ENCODE data around the gene ABITRAM. TPM values are rescaled to one million over a fixed set of nuclear protein-coding genes. Genes with fewer than 3 reads are reported as not detected.

Gene ABITRAM
- total and polyA plus RNA-seq, 2 experiments from 2014 or later, result 10.1 to 11.5 TPM

DNA sequence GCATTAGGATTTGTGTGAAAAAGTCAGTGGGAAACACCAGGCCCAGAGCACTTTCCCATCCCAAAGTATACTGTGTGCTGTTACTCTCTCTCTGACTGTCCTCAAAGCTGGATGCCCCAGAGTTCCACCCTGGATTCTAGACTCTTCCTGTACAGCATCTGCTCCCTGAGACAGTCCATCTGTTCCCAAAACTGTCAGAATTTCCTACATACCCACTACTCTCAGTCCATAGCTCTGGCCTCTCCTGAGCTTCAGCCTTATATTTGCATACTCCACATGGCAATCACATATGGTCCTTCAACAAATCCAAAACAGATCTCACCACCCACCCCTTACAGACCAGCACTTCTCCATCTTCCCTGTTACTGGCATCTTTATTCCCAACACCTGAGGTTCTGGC is 9.7 kb upstream of the ABITRAM start (continued):
- TF ChIP-seq, protein P1, sequence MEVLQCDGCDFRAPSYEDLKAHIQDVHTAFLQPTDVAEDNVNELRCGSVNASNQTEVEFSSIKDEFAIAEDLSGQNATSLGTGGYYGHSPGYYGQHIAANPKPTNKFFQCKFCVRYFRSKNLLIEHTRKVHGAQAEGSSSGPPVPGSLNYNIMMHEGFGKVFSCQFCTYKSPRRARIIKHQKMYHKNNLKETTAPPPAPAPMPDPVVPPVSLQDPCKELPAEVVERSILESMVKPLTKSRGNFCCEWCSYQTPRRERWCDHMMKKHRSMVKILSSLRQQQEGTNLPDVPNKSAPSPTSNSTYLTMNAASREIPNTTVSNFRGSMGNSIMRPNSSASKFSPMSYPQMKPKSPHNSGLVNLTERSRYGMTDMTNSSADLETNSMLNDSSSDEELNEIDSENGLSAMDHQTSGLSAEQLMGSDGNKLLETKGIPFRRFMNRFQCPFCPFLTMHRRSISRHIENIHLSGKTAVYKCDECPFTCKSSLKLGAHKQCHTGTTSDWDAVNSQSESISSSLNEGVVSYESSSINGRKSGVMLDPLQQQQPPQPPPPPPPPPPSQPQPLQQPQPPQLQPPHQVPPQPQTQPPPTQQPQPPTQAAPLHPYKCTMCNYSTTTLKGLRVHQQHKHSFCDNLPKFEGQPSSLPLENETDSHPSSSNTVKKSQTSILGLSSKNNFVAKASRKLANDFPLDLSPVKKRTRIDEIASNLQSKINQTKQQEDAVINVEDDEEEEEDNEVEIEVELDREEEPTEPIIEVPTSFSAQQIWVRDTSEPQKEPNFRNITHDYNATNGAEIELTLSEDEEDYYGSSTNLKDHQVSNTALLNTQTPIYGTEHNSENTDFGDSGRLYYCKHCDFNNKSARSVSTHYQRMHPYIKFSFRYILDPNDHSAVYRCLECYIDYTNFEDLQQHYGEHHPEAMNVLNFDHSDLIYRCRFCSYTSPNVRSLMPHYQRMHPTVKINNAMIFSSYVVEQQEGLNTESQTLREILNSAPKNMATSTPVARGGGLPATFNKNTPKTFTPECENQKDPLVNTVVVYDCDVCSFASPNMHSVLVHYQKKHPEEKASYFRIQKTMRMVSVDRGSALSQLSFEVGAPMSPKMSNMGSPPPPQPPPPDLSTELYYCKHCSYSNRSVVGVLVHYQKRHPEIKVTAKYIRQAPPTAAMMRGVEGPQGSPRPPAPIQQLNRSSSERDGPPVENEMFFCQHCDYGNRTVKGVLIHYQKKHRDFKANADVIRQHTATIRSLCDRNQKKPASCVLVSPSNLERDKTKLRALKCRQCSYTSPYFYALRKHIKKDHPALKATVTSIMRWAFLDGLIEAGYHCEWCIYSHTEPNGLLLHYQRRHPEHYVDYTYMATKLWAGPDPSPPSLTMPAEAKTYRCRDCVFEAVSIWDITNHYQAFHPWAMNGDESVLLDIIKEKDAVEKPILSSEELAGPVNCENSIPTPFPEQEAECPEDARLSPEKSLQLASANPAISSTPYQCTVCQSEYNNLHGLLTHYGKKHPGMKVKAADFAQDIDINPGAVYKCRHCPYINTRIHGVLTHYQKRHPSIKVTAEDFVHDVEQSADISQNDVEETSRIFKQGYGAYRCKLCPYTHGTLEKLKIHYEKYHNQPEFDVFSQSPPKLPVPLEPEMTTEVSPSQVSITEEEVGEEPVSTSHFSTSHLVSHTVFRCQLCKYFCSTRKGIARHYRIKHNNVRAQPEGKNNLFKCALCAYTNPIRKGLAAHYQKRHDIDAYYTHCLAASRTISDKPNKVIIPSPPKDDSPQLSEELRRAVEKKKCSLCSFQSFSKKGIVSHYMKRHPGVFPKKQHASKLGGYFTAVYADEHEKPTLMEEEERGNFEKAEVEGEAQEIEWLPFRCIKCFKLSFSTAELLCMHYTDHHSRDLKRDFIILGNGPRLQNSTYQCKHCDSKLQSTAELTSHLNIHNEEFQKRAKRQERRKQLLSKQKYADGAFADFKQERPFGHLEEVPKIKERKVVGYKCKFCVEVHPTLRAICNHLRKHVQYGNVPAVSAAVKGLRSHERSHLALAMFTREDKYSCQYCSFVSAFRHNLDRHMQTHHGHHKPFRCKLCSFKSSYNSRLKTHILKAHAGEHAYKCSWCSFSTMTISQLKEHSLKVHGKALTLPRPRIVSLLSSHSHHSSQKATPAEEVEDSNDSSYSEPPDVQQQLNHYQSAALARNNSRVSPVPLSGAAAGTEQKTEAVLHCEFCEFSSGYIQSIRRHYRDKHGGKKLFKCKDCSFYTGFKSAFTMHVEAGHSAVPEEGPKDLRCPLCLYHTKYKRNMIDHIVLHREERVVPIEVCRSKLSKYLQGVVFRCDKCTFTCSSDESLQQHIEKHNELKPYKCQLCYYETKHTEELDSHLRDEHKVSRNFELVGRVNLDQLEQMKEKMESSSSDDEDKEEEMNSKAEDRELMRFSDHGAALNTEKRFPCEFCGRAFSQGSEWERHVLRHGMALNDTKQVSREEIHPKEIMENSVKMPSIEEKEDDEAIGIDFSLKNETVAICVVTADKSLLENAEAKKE (CRISPR knock-in tag; IDR thresholded peaks at IDR 0.05), result no peak
- TF ChIP-seq ZNF331 (CRISPR knock-in tag; IDR thresholded peaks at IDR 0.05; ENCODE audit: low read depth) (no peak), REST (IDR thresholded peaks at IDR 0.05; ENCODE audit: unreplicated experiment) (no peak), CREB1 (CRISPR knock-in tag; IDR thresholded peaks at IDR 0.05; ENCODE audit: low read depth) (no peak)

DNA sequence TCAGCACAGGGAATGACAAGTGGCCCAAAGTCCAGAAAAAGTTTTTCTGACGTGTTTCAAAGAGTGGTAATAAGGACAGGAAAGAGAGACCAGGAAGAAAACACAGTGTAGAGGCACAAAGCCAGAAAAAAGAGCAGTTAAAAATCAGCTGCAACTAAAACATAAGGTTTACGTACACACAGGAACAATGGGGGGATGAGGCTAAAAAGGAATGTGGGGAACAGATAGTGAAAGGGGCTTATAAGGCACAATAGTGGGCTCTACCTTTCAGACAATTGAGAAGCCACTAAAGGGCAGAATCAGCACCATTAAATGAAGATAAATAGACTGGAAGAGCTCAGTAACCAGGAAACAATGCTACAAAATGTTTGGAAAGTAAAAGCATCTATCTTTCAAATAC is 5.8 kb upstream of the ABITRAM start:
- no peaks in the 10 kb centered on the region for H3F3A ChIP-seq (replicated peaks; ENCODE audit: low read depth)
- H3K9me2 ChIP-seq (ENCODE audit: insufficient read depth), result no peaks in the 10 kb centered on the region
- H3K36me3 ChIP-seq (ENCODE audit: insufficient read depth), result peaks cover 21% of the 10 kb centered on the region
- H3K9me3 Mint-ChIP-seq, result no peaks in the 10 kb centered on the region
- no peak overlapping the region for H3K4me3 ChIP-seq
- ATAC-seq (no peak), DNase-seq (ENCODE audit: low spot score) (no peak)
- peaks cover 7% of the 10 kb centered on the region for H3K4me1 Mint-ChIP-seq
- H2AFZ ChIP-seq, result no peak overlapping the region
- H3K4me2 ChIP-seq, result no peak overlapping the region
- H4K20me1 ChIP-seq (replicated peaks; ENCODE audit: insufficient read depth), result 0 out of 2 replicates have a peak, but pooled peaks cover 8% of the 10 kb centered on the region
- H3K27ac ChIP-seq (ENCODE audit: low read depth), result no peak overlapping the region
- H3K27ac Mint-ChIP-seq, result no peak overlapping the region
- H3K4me3 Mint-ChIP-seq, result no peak overlapping the region
- peaks cover 37% of the 10 kb centered on the region for H3K36me3 Mint-ChIP-seq (ENCODE audit: low read depth)
- H3K27me3 Mint-ChIP-seq (ENCODE audit: insufficient read depth, low read depth, poor library complexity), result peaks cover 7% of the 10 kb centered on the region
- H3K79me2 ChIP-seq (replicated peaks; ENCODE audit: insufficient read depth), result peaks cover 26% of the 10 kb centered on the region
- TF ChIP-seq CREB1 (CRISPR knock-in tag; IDR thresholded peaks at IDR 0.05; ENCODE audit: low read depth) (no peak), NANOG (IDR thresholded peaks at IDR 0.05; ENCODE audit: borderline replicate concordance) (no peak), EZH2 (IDR thresholded peaks at IDR 0.05; ENCODE audit: low read depth, unreplicated experiment) (no peak), EZH2phosphoT487 (IDR thresholded peaks at IDR 0.05; ENCODE audit: unreplicated experiment) (no peak)
- no peaks in the 10 kb centered on the region for H3K27me3 ChIP-seq (ENCODE audit: insufficient read depth)
- peaks cover 8% of the 10 kb centered on the region for H3K4me1 ChIP-seq (ENCODE audit: insufficient read depth)
